Retinal pigment epithelial cell (primary cell): Measurements from ENCODE around the gene FYN.

ENCODE experiments used
- DNase-seq: peaks from one replicate; pipeline ENCODE4 v3.0.0-alpha.2; 2010; ENCODE audit warnings: low read depth
- H3K4me3 ChIP-seq: 2 replicates; pipeline ENCODE4 v1.5.1; 2011; ENCODE audit warnings: mild to moderate bottlenecking, low read length, control low read depth, moderate library complexity
- CTCF ChIP-seq: conservative IDR thresholded peaks from 2 replicates; pipeline ENCODE4 v1.5.1; 2011; ENCODE audit warnings: low read depth, low read length, control low read depth, inconsistent platforms

Gene FYN

GRCh38 chr6:111615916-111616612, 257.2 kb downstream of the FYN start:
- H3K4me3 ChIP-seq = no peak overlapping the region
- no peak for DNase-seq
- no peak for TF ChIP-seq CTCF

- no peak overlapping the region for H3K4me3 ChIP-seq
- DNase-seq = no peak
- TF ChIP-seq CTCF = no peak
These were observed 258.2 kb downstream of the FYN start for GRCh38 chr6:111614833-111615582.

GRCh38 chr6:111612379-111612778, 260.9 kb downstream of the FYN start:
- H3K4me3 ChIP-seq = no peak overlapping the region
- no peak for DNase-seq
- no peak for TF ChIP-seq CTCF

- no peak overlapping the region for H3K4me3 ChIP-seq
- DNase-seq = no peak
- no peak for TF ChIP-seq CTCF
These were observed 262.6 kb downstream of the FYN start for GRCh38 chr6:111610548-111611172.
